Measurements from ENCODE around the gene OR52E4. TPM values are rescaled to one million over a fixed set of nuclear protein-coding genes. Genes with fewer than 3 reads are reported as not detected.

Gene OR52E4
- total RNA-seq, 2 experiments from 2014 or later, result not detected

- H3K4me3 ChIP-seq (ENCODE audit: low read depth, low read length, poor library complexity, severe bottlenecking), result no peak overlapping the region
- DNase-seq (ENCODE audit: low spot score), result no peak
- no peaks in the 10 kb centered on the region for H3K4me1 ChIP-seq (ENCODE audit: insufficient read depth, low read length, poor library complexity, severe bottlenecking)
- H4K20me1 ChIP-seq (ENCODE audit: insufficient read depth, low read length), result no peaks in the 10 kb centered on the region
- H3K27ac ChIP-seq (ENCODE audit: low read depth, low read length, poor library complexity, severe bottlenecking), result no peak overlapping the region
- H3K4me2 ChIP-seq (ENCODE audit: low read length), result no peak overlapping the region
- H3K9me2 ChIP-seq (ENCODE audit: insufficient read depth, low read length), result no peaks in the 10 kb centered on the region
- no peaks in the 10 kb centered on the region for H3K79me2 ChIP-seq (ENCODE audit: insufficient read depth, low read depth, low read length)
- TF ChIP-seq CTCF (conservative IDR thresholded peaks at IDR 0.05; ENCODE audit: low read length), result no peak
- no peak for TF ChIP-seq EZH2phosphoT487 (IDR thresholded peaks at IDR 0.05; ENCODE audit: borderline replicate concordance, low read depth, low read length)
- intact Hi-C loops (cut with micrococcal nuclease; ENCODE audit: unreplicated experiment), result no loop called here
- H3K36me3 ChIP-seq (ENCODE audit: insufficient read depth, low read length), result no peaks in the 10 kb centered on the region
- POLR2A ChIA-PET, result interaction anchor here (0.8 kb wide), 1 partner anchor 43 kb away, joined by 3 read pairs; no protein-coding TSS in a partner anchor
- H2AFZ ChIP-seq (ENCODE audit: low read length), result no peak overlapping the region
- CTCF ChIA-PET (ENCODE audit: unreplicated experiment), result no interaction called here
- no peaks in the 10 kb centered on the region for H3K9me3 ChIP-seq (ENCODE audit: low read length)
- BruUV-seq (replicated peaks), result no TSS peak
Observed at GRCh38 chr11:5847711-5848110, 32.7 kb upstream of the OR52E4 start.

- no peaks in the 10 kb centered on the region for H3K9me2 ChIP-seq (ENCODE audit: insufficient read depth, low read length)
- TF ChIP-seq EZH2phosphoT487 (IDR thresholded peaks at IDR 0.05; ENCODE audit: borderline replicate concordance, low read depth, low read length) (no peak), CTCF (conservative IDR thresholded peaks at IDR 0.05; ENCODE audit: low read length) (no peak)
- no peak overlapping the region for H2AFZ ChIP-seq (ENCODE audit: low read length)
- no peak overlapping the region for H3K4me3 ChIP-seq (ENCODE audit: low read depth, low read length, poor library complexity, severe bottlenecking)
- no peaks in the 10 kb centered on the region for H3K36me3 ChIP-seq (ENCODE audit: insufficient read depth, low read length)
- no peaks in the 10 kb centered on the region for H3K79me2 ChIP-seq (ENCODE audit: insufficient read depth, low read depth, low read length)
- no peaks in the 10 kb centered on the region for H4K20me1 ChIP-seq (ENCODE audit: insufficient read depth, low read length)
- DNase-seq (ENCODE audit: low spot score), result no peak
- intact Hi-C loops (cut with micrococcal nuclease; ENCODE audit: unreplicated experiment), result no loop called here
- ChIA-PET POLR2A (no interaction called here), CTCF (ENCODE audit: unreplicated experiment) (no interaction called here)
- H3K9me3 ChIP-seq (ENCODE audit: low read length), result peaks cover 10% of the 10 kb centered on the region; the same call in 1 of the 2 replicates
- no peak overlapping the region for H3K27ac ChIP-seq (ENCODE audit: low read depth, low read length, poor library complexity, severe bottlenecking)
- no peaks in the 10 kb centered on the region for H3K4me1 ChIP-seq (ENCODE audit: insufficient read depth, low read length, poor library complexity, severe bottlenecking)
- BruUV-seq (replicated peaks), result no TSS peak
- no peak overlapping the region for H3K4me2 ChIP-seq (ENCODE audit: low read length)
Observed at GRCh38 chr11:5851002-5851401, 29.4 kb upstream of the OR52E4 start.

- H3K4me3 ChIP-seq (ENCODE audit: low read depth, low read length, poor library complexity, severe bottlenecking), result no peak within 1 kb of the TSS
- POLR2A ChIA-PET, result no interaction called here
- H3K79me2 ChIP-seq (ENCODE audit: insufficient read depth, low read depth, low read length), result no peaks in the 10 kb centered on the region
- H2AFZ ChIP-seq (ENCODE audit: low read length), result no peak within 1 kb of the TSS
- TF ChIP-seq EZH2phosphoT487 (IDR thresholded peaks at IDR 0.05; ENCODE audit: borderline replicate concordance, low read depth, low read length) (no peak), CTCF (conservative IDR thresholded peaks at IDR 0.05; ENCODE audit: low read length) (no peak)
- no peak within 1 kb of the TSS for H3K4me2 ChIP-seq (ENCODE audit: low read length)
- no peaks in the 10 kb centered on the region for H3K4me1 ChIP-seq (ENCODE audit: insufficient read depth, low read length, poor library complexity, severe bottlenecking)
- intact Hi-C loops (cut with micrococcal nuclease; ENCODE audit: unreplicated experiment), result no loop called here
- peaks cover 10% of the 10 kb centered on the region; the same call in 1 of the 2 replicates for H3K9me3 ChIP-seq (ENCODE audit: low read length)
- H3K27ac ChIP-seq (ENCODE audit: low read depth, low read length, poor library complexity, severe bottlenecking), result no peak within 1 kb of the TSS
- H3K36me3 ChIP-seq (ENCODE audit: insufficient read depth, low read length), result no peaks in the 10 kb centered on the region
- CTCF ChIA-PET (ENCODE audit: unreplicated experiment), result no interaction called here
- no peak for DNase-seq (ENCODE audit: low spot score)
- no TSS peak for BruUV-seq (replicated peaks)
- H4K20me1 ChIP-seq (ENCODE audit: insufficient read depth, low read length), result no peaks in the 10 kb centered on the region
- no peaks in the 10 kb centered on the region for H3K9me2 ChIP-seq (ENCODE audit: insufficient read depth, low read length)
Observed at GRCh38 chr11:5857590-5857989, 22.8 kb upstream of the OR52E4 start, which contains the start of gene OR52E8. Gene OR52E8 (minus strand): TSS chr11:5857690. CDS start chr11:5857690, 0 bp downstream.

Data from OCI-LY7 (cell line).